GM19238 (cell line): ENCODE results near the gene CASKIN1.
"Not testable (repeated sequence)": the region's sequence is repeated elsewhere in the genome, so short reads cannot be mapped to it uniquely, and the experiment has no call there.

Experiments
- DNase-seq: peaks from one replicate; pipeline ENCODE4 v3.0.0; 2011; ENCODE audit warnings: low spot score; ENCODE audit not compliant: insufficient read length

CASKIN1 gene

DNA sequence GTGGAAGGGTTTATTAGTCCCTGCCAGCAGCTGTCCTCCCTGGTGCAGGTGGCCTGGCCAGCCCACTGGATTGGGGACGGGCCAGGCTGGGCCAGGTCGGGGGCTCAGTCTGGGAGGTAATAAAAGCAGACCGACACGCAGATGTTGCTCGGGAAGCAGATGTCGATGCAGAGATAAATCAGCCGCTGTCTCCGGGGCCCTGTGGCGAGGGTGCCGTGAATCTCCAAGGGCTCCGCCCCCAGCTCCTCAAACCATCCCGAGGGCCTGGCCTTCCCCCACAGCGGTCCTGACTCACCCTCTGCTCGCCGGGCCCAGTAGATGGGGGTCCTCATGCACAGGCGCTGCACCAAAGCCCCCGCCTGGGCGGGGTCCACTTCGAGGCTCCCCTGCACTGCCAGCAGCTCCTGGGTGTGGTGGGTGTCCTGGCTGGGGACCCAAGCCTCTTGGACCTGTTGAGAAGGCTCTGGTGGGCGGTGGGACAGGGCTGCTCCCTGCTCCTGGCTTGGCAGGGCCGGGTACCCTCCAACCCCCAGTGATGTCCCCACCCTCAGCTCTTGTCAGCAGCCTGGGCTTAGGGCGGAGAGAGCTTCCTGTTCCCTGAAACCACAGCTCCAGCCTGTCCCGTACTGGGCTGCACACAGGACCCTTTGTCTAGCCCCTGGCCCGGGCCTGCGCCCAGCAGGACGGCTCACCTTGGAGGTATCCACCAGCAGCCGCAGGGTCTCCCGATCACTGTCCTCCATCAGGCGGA is 13.0 kb upstream of the CASKIN1 start:
- DNase-seq: no peak

- no peak for DNase-seq
Measured at GRCh38 chr16:2208772-2209171, 12.4 kb upstream of the CASKIN1 start.

DNA sequence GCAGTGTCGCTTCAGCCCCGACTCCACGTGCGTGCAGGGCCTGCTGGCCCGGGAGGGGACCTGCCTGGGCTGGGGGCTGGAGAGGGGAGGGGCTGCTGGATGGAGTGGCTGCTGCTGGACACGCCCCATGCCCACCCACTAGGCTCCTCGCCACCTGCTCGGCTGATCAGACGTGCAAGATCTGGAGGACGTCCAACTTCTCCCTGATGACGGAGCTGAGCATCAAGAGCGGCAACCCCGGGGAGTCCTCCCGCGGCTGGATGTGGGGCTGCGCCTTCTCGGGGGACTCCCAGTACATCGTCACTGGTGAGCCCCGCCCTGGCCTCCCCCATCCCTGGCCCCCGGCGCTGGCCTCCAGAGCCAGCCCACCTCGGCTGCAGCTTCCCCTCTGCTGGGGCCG is 11.9 kb upstream of the CASKIN1 start:
- no peak for DNase-seq

DNA sequence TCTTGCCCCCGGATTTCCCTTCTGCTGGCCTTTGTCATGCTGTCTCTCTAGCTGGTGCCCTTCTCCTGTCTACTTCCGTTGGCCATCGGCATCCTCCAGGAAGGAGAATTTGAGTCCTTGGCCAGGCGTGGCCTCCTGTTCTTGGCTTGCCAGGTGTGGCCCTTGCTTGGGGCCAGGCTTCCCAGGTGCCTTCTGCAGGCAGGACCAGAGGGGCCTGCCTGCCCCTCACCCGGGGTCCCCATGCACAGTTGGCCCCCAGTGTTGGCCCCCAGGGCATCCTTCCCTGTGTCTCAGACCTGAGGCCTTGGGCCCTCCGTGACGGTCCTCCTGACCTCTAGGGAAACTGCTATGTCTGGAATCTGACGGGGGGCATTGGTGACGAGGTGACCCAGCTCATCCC is 11.5 kb upstream of the CASKIN1 start:
- no peak for DNase-seq

- DNase-seq: no peak
Measured at GRCh38 chr16:2206780-2207433, 10.5 kb upstream of the CASKIN1 start.

GRCh38 chr16:2206420-2206779 is 10.0 kb upstream of the CASKIN1 start:
- DNase-seq: no peak

GRCh38 chr16:2205967-2206313 is 9.5 kb upstream of the CASKIN1 start:
- no peak for DNase-seq

DNA sequence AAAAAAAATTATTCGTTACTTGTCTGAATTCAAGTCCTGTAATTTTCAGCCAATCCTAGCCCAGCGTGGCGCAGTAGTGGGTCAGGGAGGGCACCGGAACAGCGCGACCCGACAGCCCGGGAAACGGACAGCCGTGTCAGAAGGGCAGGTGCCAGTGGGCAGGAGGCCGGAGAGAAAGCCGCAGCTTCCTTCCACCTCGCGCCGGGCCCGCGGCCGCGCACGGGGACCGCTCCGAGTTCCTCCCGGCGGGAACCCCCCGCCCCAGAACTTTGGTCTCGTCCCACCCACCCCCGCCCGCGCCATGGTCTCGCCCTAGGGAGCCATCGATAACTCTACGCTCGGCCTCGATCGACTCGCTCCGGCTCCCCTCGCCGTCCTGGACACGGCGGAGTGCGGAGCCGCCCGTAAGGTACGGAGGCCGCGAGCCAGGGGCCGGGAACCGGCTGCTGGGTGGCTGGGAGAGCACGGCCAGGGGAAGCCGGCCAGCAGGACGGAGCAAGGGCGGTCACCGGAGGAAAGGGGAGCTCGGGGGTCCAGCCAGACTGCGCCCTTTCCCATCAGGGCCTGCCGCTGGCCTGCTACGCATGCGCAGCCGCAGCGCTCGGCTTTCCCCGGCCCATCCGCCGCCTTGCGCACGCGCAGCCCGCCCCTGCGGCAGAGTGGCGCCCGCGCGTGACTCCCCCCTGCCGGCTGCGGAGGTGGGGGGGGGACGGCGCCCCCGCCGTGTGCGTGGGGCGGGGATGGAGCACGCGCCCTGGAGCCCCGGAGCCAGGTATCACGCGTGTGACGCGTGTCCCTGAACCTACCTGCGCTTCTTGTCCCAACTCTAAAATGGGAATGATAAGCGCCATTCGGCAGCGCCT is 8.9 kb upstream of the CASKIN1 start, which contains the start of gene MLST8:
Gene MLST8 (plus strand): TSS at position 351 of the 863 bp plus-strand sequence. CDS start 632 bp downstream, outside the sequence.
- DNase-seq: peak; percentile 100

DNA sequence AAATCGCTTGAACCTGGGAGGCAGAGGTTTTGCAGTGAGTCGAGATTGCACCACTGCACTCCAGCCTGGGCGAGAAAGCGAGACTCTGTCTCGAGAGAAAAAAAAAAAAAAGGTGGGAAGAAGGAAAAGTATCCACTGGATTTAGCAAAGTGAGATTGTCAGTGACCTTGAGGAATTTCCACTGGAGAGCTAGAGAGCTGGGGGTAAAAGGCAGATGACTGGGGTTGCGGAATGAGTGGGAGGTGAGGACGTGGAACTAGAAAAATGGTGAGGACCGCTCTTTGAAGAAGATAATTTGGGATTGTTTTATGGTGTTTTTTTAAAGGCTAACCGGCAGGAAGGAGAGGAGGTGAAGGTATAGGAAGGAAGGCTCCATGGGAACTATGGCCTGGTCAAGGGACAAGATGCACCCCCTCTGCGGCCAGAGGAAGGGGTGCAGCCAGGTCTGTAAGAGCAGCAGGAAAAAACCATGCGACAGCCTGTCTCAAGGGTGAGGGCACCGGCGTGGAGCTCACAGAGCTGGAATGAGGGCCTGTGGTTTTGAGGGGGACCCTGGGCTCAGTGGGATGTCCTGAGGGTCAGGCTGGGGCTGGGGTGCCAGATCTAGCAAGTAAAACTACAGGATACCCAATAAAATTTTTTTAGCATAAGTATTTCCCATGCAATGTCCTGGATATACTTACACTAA is 8.2 kb upstream of the CASKIN1 start:
- DNase-seq: no peak

DNA sequence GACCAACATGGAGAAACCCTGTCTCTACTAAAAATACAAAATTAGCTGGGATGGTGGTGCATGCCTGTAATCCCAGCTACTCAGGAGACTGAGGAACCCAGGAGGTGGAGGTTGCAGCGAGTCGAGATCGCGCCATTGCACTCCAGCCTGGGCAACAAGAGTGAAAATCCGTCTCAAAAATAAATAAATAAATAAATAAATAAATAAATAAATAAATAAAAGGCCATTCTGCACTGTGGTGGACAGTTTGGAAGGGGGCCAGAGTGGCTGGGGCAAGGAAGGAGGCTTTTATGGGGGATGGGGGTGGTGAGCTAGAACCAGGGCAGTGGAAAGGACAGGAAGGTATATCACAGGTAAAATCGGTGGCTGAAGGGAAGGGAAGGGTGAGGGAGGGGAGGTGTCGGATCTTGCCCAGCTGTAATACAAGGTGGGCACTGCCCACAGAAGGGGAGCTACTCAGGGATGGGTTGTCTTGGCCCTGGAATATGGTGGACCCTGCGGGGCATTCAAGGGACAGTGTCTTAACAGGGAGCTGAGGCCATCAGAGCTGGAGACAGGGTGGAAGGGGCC is 6.8 kb upstream of the CASKIN1 start:
- not testable (repeated sequence) for DNase-seq

GRCh38 chr16:2200313-2200712 is 3.9 kb upstream of the CASKIN1 start:
- DNase-seq: no peak

DNA sequence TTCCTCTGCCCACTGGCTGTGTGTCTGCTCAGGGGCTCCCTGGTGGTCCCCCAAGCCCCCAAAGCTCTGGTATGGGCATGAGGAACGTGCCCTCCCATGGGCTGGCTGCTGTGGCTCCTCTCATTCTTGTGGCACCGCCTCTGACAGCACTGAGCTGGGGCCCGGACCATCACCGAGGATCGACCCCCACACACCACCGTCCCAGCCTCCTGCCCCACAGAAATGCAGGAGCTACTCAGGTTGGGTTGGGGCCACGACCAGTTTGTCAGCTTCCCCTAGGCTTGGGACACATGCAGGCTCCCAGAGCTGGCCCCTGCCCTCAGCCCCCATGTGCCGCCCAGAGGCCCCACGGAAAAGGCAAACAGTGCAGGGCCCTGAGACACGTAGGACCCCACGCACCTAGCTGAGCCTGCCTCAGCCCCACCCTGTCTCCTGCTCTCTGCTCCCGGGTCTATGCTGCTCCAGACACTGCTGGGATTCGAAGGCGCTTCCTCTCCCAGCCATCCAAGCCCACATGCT is 3.3 kb upstream of the CASKIN1 start:
- DNase-seq: no peak

- DNase-seq: no peak
Measured at GRCh38 chr16:2199095-2199494, 2.7 kb upstream of the CASKIN1 start.

- no peak for DNase-seq
Measured at GRCh38 chr16:2198283-2198682, 1.9 kb upstream of the CASKIN1 start.

DNA sequence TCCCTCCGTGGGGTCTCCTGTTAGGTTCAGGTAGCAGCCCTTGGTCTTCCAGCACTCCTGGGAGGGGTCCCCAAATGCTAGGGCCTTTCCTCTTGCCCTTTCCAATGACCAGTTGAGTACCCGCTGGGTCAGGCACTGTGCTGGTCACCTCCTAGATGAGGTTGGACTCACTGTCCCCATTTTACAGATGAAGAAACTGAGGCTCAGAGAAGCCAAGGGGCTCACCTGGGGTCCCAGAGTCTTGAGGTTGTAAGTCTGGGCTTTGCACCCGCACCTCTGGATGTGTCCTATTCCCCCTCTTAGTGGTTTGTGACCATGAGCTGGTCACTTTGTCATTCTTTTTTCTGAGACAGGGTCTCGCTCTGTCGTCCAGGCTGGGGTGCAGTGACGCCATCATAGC is 1.4 kb upstream of the CASKIN1 start:
- no peak for DNase-seq

DNA sequence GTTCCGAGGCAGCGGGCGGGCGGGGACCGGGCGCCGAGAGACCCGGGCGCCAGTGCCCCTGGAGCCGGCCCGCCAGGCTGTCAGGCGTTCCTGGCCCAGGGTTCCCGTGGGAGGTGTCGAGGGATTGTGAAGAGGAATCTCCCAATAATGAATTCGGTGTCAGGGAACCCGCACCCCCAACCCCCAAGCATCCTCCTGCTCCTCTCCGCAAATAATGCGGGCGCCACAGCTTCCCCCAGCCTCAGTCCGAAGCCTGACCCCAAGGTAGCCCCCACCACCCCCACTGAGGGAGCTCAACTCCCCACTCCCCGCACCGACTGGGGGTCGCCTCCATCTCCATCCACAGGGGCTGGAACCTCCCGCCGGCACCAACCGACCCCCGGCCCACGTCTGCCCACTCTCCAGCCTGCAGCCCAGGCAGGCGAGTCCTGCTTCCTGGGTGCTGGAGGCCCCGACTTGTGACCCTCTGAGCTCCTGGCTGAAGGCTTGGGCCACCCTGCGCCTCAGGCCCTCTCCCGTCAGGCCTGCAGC is 641 bp upstream of the CASKIN1 start:
- DNase-seq: no peak

GRCh38 chr16:2195322-2196161 is 863 bp downstream of the CASKIN1 start:
- DNase-seq: no peak

DNA sequence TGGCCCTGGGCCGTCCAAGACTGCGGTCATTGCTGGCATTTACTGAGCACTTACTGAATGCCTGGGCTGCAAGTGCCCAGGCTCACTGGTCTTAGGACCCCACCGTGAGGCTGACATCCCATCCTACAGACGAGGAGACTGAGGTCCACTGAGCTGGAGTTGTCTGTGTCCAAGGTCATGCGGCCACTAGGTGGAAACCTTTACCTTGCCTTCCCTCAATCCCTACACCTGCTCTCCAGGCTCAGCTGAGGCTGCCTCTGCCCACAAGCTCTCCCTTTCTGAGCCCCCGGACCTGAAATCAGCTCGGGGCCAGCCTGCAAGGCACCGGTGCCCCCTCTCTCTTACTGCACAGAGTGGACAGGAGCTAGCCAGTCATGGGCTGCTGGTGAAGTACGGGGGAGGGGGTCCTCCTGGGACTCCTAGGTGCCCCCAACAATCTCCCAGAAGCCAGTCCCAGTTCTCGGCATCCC is 1.5 kb downstream of the CASKIN1 start:
- peak; percentile 65 for DNase-seq

DNA sequence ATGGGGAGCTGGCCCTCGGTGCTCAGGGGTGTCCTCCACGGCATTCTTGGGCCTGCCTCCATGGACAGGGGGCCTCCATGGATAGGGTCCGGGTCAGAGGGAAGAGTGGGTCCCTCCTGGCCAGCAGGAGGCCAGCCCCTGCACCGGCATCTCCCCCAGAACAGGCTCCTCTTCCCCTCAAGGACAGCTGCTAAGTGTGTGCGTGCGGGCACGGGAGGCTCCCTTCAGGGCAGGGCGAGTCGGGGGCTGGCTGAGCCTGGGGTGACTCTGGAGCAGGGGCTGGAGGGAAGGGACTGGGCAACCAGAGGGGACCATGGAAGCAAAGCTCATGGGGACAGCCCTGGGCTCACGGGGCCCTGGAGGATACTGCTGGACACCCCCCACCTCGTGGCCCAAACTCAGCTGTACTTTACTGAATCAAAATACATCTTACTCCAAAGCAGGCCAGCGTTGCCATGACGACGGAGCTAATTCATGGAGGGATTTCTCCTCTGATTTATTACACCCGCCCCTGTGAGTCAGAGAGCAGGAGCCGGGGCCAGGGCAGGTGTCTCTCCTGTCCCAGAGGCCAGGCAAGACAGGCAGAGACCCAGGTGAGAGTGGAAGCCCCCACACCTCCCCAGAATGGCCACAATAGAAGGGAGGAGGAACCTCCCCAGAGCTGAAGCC is 2.1 kb downstream of the CASKIN1 start:
- no peak for DNase-seq

GRCh38 chr16:2191446-2191706 is 5.0 kb downstream of the CASKIN1 start:
- no peak for DNase-seq
